HTERT RPE-1 (cell line): ENCODE data around the gene TRA2A.
"Not testable (repeated sequence)": the region's sequence is repeated elsewhere in the genome, so short reads cannot be mapped to it uniquely, and the experiment has no call there.

Experiments used
- in situ Hi-C: fragments of 300-500 bp; cut with MboI; formaldehyde crosslinking; loops from 4 replicates; pipeline ENCODE4 v1.14.3; 2020; ENCODE audit warnings: low sequenced_read_pairs

Gene TRA2A

DNA sequence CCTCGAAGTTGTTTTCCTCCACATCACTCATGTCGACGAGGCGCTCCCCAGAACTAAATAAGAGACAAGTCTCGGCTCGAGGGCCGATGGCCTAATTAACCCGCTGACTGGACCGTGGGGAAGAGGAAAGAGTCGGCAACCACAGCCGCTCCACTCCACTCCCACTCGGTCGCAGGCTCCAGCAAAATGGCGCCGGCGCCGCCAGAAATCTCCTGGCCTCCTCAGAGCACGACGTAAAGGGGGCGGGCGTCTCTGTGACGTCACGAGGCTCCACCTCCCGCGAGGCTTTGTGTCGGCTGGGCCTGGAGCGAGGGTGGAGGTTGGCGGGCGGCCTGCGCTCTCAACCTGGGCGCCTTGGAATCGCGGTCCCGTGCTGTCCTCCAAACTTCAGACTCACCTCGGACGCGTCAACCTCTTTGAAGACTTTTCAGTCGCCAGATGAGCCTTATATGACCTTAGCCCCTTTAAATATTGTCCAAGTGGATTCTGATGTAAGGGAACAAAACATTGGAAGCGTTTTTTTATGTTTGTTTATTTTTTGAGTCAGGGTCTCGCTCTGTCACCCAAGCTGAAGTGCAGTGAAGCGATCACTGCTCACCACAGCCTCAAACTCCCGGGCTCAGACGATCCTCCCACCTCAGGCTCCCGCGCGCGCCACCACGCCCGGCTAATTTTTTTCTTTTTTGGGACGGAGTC lies at the start of gene TRA2A:
Gene TRA2A, minus strand, starts transcription at position 188 of the 696 bp plus-strand sequence. Its CDS starts 157 bp downstream, at position 31.
- in situ Hi-C loops = no loop called here

DNA sequence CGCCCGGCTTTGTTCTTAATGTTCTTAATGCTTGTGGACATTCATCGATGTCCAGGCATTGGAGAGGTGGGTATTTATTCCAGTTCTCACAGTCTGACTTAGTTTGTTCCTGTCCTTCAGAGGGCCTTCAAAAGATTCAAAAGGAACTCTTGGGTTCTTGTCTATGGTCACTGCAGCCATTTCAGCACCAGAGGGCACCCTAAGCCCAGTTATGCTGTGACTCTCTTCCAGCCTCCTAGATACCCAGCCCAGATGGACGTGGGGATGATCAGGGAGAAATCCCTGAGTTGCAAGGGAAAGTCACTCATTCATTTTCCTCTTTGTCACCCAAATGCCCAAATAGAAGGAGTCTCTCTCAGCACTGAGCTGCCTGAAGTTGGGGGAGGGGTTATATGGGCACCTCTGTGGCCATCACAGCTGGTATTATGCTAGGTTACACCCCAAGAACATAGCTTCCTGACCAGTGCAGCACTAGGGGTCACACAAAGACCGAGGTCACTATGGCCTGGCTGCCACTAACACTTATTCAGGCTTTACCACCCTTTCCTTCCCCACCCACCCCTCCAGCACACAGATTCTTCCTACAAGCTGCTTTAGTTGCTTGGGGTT lies 38.9 kb upstream of the TRA2A start:
- in situ Hi-C loops = no loop called here

DNA sequence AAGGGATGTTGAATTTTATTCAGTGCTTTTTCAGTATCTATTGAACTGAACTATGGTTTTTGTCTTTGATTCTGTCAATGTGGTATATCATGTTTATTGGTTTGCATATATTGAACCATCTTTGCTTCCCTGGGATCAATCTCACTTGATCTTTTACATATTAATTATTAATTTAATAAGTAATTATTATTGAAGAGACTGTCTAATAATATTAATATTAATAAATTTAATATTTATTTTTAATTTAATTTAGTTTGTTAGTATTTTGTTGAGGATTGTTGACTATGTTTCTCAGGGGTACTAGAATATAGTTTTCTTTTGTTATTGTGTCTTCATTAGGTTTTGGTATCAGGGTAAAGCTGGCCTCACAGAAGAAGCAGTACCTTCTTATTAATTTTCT lies 26.5 kb upstream of the TRA2A start:
- in situ Hi-C loops = no loop called here

DNA sequence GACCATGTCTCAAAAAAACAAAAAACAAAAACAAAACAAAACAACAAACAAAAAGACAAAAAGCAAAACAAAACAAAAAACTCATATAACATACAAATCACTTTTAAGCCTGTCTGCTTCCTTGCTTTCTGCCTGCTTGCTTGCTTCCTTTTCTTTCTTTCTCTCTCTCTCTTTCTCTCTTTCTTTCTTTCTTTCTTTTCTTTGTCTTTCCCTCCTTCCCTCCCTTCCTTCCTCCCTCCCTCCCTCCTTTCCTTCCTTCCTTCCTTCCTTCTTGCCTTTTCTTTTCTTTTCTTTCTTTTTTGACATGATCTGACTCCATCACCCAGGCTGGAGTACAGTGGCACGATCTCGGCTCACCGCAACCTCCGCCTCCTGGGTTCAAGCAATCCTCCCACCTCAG lies 15.9 kb upstream of the TRA2A start:
- in situ Hi-C loops = no loop called here

DNA sequence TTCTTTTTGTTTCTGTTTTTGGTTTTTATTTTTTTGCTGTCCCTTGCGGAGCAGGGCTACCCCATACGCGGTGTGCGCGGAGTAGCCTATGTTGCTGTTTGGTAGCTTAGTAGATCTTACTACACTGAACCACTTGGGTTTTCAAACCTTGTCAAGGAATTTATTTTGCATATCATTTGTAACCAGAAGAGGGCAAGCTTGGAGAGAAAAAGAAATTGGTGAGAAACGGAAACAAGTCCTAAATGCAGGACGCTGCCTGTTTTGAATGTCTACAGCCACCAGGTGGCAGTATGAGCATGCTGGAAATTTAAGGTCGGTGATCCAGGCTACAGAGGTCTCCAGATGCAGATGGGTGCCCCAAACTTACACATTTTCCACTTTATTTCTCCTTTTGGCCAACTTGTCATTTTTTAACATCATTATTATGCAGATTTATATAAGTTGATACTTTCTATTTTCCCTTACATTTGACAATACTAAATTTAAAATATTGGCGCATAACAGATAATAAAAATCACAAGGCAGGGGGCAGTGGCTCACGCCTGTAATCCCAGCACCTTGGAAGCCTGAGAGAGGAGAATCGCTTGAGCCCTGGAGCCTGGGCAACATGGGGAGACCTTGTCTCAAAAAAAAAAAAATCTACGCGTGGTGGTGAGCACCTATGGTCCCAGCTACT lies 15.3 kb upstream of the TRA2A start:
- in situ Hi-C loops = no loop called here

DNA sequence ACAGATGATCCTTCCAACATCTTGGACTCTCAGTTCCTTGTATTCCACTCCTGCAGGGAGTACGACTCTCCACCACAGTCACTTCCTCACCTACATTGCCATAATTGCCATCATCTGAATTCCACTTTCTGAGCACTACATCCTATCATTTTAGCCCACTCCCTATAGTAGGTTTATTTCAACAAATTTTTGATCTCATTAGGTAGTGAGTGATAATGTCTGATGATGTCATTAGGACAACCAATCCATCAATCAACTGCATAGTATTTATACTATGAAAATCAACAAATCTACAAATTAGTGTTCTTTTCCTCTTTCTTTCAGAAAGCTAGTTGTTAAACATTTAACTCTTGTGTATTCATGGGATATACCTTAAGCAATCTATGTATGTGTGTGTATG lies 13.7 kb upstream of the TRA2A start:
- in situ Hi-C loops = no loop called here

DNA sequence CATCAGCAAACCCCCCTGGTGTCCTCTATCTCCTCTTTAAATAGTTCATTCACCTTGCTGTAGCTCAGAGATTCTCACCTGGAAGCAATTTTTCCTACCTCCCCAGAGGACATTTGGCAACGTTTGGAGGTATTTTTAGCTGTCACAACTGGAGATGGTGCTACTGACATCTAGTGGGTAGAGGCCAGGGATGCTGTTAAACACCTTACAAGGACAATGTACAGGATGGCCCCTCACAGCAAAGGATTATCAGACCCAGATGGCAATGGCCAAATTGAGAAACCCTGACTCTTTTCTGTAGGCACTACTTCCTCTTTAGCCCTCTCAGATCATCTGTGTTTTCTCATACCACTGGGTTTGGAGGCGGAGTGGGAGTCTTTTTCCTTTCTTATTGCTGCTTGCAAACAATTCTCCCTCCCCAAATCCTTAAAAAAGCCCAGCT lies 13.2 kb upstream of the TRA2A start:
- in situ Hi-C loops = no loop called here

DNA sequence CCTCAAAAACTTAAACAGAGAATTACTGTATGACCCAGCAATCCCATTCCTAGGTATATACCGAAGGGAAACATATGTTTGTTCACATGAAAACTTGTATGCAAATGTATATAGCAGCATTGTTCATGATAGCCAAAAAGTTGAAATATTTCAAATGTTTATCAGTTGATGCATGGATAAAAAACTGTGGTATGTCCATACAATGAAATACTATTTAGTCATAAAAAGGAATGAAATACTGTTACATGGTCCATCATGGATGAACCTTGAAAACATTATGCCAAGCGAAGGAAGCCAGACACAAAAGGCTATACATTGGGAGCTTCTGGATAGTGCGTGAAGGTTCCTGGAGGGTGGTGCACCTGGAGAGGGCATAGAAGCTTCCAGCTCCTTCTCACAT lies 11.0 kb upstream of the TRA2A start:
- in situ Hi-C loops = no loop called here

DNA sequence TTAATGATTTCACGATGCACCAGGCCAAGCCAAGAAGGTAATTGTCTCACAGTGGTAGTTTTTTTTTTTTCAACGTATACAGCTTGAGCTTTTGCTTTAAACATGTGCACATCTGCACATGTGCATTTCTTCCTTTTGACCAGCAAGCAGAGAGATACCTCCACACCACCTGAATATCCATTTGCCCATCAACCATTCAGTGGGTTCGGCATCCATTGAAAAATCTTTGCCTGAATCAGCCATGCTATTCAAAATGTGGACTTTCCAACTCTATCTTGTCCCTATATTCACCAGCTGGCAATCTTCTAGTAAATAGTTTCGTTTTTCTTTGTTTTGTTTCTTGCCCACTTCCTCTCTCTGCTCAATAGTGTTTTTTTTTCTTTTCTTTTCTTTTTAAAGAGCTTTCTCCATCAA lies 7.7 kb upstream of the TRA2A start:
- in situ Hi-C loops = no loop called here

DNA sequence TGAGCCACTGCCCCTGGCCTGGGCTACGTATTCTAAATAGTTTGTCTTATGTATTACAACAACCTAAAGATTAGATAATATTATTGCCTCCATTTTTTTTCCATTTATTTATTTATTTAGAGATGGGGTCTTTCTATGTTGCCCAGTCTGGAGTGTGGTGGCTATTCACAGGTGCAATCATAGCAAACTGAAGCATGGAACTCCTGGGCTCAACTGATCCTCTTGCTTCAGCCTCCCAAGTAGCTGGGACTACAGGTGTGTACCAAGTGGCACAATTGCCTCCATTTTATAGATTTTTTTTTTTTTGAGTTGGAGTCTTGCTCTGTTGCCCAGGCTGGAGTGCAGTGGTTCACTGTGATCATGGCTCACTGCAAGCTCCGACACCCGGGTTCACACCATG lies 6.5 kb upstream of the TRA2A start:
- in situ Hi-C loops = no loop called here

DNA sequence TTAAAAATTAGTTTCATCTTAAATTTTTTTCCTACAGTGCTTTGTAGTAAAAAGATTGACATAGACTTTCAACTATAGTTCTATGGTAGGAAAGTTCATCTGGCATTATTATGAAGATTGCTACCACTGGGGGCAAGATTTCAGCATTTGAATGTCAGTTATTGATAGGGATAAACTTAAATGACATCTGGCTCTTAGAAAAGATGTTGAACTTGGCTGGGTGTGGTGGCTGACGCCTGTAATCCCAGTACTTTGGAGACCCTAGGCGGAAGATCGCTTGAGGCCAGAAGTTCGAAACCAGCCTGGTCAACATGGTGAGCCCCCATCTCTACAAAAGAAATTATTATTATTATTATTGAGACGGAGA lies 1.4 kb upstream of the TRA2A start:
- in situ Hi-C loops = no loop called here

DNA sequence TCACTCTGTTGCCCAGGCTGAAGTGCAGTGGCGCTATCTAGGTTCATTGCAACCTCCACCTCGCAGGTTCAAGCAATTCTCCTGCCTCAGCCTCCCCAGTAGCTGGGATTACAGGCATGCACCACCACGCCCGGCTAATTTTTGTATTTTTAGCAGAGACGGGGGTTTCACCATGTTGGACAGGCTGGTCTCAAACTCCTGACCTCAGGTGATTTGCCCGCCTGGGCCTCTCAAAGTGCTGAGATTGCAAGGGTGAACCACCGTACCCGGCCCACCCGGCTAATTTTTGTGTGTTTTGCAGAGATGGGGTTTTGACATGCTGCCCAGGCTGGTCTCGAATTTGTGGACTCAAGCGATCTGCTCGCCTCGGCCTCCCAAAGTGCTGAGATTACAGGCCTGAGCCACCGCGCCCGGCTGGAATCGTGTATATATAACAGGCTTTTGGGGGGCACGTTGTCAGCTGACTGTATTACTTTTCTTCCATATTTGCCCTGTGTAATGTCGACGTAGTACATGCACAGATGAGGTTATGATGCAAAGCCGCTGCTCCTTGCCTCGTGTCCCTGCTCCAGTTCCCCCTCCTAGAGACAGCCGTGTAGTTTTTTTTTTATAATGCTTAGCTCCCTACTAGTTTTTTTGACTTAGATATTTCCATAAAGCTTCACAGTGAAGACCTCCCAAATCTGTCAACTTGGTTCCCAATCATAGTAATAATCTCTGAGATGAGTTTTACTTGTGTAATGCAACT lies 883 bp upstream of the TRA2A start:
- in situ Hi-C loops = no loop called here

DNA sequence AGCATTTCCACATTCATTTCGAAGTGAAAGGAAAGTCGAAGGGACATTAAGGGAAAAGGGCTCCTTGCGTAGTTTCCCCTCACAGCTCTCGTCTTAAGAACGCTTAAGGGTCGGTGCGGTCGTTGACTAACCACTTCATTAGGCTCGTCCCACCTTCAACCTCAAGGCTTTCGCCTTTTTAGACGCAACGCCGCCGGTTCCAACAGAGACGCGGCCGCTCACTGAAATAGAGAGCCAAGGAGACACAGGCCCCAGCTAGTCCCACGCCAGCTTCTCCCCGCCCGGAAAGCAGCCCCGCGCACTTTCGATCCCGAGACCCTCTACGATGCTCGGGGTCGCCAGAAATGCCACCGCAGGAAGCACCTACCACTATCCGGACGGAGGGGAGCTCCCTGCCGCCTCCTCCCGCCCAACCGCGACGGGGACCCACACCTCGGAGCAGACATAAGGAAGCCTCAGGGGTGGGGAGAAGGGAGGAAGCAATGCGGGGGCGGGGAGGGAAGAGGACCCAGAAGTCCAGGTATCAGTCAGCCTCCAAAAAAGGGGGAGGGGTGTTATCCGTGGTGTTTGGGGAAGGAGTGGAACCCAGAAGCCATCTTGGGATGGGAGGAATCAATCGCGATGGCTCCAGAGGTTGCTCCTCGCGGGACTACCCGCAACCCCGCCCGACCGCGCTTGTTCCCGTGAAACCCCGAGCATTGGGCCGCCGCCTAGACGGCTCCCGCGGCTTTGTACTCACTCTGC lies 559 bp downstream of the TRA2A start:
- in situ Hi-C loops = no loop called here

DNA sequence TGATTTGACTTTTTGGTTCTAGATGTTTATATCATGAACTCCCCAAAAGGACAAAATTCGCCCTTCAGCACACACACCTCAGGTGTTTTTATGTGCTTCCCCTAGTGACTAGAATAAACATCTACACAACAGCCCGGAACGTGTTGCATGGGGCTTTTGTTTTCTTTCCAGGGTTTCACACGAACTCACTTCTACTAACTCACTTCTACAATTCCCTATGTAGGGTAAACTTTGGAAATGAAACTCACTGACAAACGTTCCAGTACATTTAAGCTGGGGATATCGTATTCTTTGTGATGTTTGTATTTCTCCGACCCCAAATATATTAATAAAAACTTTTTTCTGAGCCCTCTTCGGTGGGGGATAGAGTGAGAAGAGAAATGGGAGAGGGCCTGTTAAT lies 1.4 kb downstream of the TRA2A start:
- in situ Hi-C loops = no loop called here

DNA sequence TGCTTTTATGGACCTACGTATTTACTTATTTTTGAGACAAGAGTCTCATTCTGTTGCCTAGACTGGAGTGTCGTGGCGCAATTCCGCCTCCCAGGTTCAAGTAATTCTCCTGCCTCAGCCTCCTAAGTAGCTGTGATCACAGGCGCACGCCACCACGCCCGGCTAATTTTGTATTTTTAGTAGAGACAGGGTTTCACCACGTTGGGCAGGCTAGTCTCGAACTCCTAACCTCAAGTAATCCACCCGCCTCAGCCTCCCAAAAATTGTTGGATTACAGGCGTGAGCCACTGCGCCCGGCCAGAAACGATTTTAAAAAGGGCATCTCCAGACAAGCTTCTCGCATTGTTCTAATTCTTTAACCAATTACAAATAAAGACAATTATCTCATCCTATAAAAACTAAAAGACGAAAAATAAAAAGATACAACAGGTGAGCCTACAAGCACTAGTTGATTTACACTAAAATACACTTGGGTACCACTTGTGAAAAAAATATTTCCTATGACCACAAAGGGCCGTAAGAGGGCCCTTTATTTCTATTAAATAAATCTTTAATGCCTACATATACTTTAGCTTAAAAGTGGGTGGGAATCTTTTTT lies 2.4 kb downstream of the TRA2A start:
- in situ Hi-C loops = no loop called here

DNA sequence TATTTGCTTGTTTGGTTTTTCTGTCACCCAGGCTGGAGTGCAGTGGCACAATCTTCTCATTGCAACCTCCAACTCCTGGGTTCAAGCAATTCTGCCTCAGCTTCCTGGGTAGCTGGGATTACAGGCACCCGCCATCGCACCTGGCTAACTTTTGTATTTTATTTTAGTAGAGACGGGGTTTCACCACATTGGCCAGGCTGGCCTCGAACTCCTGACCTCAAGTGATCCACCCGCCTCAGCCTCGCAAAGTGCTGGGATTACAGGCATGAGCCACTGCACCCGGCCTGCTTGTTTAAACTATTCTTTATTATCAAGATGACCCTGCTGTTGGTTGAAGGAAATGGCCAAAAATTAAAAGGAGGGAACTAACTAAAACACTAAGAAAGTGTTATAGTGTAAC lies 6.2 kb downstream of the TRA2A start:
- in situ Hi-C loops = not testable (repeated sequence)

DNA sequence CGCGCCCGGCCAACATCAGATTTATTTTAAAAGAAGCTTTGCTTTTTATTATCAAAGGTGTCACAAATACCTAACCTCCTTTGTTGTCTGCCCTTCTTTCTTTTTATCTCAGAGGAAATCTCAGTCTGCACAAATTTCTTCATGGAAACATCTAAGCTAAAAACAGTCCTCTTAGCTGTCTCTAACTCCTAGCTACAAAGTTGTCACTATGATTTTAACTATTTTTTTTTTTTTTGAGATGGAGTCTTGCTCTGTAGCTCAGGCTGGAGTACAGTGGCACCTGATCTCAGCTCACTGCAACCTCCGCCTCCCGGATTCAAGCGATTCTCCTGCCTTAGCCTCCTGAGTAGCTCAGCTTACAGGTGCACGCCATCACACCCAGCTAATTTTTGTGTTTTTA lies 7.3 kb downstream of the TRA2A start:
- in situ Hi-C loops = no loop called here

DNA sequence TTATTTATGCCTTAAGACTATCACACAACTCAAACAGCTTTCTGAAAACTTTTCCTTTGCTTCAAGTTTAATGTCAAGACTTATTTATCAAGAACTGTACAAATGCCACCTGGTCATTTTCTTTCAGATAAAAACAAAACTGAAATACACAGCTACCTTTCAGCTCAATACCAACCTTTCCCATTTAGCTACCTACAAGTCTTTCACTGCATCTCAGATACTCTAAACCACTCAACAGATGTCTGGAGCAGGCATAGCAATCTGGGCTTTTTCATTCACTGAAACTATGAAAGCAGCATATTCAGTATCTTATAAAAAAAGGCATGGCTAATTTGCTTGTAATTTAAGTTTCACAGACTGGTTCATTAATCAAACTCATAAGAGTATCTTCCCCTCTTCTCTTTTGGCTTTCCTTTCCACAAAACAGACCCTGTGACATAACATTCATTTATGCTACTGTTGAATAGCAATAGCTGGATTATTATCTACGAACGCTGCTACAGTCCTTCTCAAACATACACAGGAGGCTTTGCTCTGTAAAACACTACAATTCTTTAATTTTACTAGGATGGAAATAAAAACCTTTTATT lies 8.2 kb downstream of the TRA2A start:
- in situ Hi-C loops = no loop called here

DNA sequence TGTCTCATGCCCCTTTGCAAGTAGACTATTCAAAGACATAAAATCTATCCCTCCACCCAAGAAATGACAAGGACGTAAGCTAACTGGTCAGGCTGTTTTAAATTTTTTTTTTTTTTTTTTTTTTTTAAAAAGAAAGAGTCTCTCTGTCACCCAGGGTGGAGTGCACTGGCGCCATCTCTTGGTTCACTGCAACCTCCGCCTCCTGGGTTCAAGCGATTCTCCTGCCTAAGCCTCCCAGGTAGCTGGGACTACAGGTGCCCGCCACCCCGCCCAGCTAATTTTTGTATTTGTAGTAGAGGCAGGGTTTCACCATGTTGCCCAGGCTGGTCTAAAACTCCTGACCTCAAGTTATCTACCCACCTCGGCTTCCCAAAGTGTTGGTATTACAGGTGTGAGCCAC lies 11.2 kb downstream of the TRA2A start:
- in situ Hi-C loops = no loop called here

DNA sequence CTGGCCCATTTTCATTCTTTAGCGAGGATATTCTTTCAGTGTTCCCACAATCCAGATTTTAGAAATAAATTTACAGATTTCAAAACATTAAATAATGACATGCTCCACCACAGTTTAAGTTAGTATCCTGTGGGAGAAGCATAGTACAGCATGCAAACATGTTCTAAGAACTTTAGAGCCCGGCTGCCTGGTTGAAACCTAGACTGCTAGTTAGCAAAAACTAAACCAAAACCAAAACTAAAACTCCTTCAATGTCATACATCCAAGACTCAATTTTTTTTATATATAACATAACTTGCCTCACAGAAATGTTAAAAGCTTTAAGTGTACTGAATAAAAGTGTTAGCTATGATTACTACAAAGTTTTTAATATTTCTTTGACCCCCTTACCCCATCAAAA lies 17.0 kb downstream of the TRA2A start:
- in situ Hi-C loops = no loop called here
